ENCODE data around the gene SLC24A3. TPM values are rescaled to one million over a fixed set of nuclear protein-coding genes. Genes with fewer than 3 reads are reported as not detected.

Gene SLC24A3
- total RNA-seq, 1 experiment from 2014 or later: 46.0 TPM

DNA sequence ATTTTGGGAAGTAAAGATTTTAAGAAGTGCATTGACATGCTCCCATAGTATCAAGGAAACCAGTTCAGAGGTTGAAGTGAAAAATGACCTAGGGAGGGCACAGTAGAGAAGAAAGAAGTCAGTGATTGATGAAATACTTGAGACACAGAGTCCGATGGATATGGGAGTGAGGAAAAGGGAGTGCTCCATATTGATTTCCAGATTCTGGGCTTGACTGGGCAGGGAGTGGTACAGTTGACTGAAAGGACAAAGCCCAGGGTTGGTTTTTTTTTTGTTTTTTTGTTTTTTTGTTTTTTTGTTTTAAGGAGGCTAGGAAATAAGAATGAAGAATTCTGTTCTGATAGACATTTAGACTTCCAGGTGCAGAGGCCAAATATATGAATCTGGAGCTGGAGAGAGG is 458.9 kb downstream of the SLC24A3 start:
- Histone ChIP-seq H3K9me3 (ENCODE audit: low read depth, low read length, poor library complexity, severe bottlenecking) (no peaks in the 10 kb centered on the region), H3K4me1 (ENCODE audit: insufficient read depth, low read length, poor library complexity, severe bottlenecking) (no peaks in the 10 kb centered on the region), H3K27ac (ENCODE audit: low read depth, low read length, poor library complexity, severe bottlenecking) (no peak overlapping the region), H3K27me3 (replicated peaks; ENCODE audit: insufficient read depth, low read depth, low read length, poor library complexity) (no peaks in the 10 kb centered on the region), H3K36me3 (ENCODE audit: insufficient read depth, low read length, poor library complexity, severe bottlenecking) (peaks cover 10% of the 10 kb centered on the region), H3K4me3 (ENCODE audit: low read depth, low read length, poor library complexity, severe bottlenecking) (no peak overlapping the region)
- POLR2A ChIA-PET (ENCODE audit: low non-redundant PET): no interaction called here
- BruUV-seq (replicated peaks): no TSS peak
- TF ChIP-seq CTCF (conservative IDR thresholded peaks at IDR 0.05; ENCODE audit: low read depth, low read length): no peak
- TF ChIP-seq EZH2 (IDR thresholded peaks at IDR 0.05; ENCODE audit: borderline replicate concordance, low read depth, low read length, poor library complexity, severe bottlenecking): no peak
- CTCF ChIA-PET: no interaction called here
- DNase-seq (ENCODE audit: low spot score): no peak
- intact Hi-C loops (cut with micrococcal nuclease; ENCODE audit: unreplicated experiment): no loop called here

DNA sequence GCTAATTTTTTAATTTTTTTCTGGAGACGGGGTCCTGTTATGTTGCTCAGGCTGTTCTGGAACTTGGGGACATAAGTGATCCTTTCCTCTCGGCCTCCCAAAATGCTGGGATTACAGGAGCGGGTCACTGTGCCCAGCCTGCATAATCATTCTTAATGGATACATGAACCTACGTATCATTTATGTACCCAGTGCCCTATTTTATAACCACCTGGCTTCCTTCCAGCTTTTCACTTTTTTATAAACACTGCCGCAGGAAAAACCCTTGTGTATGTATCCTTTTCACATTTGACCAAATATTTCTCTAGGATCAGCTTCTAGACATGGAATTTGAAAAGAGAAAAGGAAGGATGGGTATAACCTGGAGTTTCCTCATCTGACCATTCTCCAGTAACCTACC is 460.1 kb downstream of the SLC24A3 start:
- BruUV-seq (replicated peaks): no TSS peak
- no peak overlapping the region for H3K4me3 ChIP-seq (ENCODE audit: low read depth, low read length, poor library complexity, severe bottlenecking)
- H3K9me3 ChIP-seq (ENCODE audit: low read depth, low read length, poor library complexity, severe bottlenecking): no peaks in the 10 kb centered on the region
- no peaks in the 10 kb centered on the region for H3K27me3 ChIP-seq (replicated peaks; ENCODE audit: insufficient read depth, low read depth, low read length, poor library complexity)
- CTCF ChIA-PET: no interaction called here
- POLR2A ChIA-PET (ENCODE audit: low non-redundant PET): no interaction called here
- DNase-seq (ENCODE audit: low spot score): no peak
- H3K27ac ChIP-seq (ENCODE audit: low read depth, low read length, poor library complexity, severe bottlenecking): no peak overlapping the region
- peaks cover 10% of the 10 kb centered on the region for H3K36me3 ChIP-seq (ENCODE audit: insufficient read depth, low read length, poor library complexity, severe bottlenecking)
- no peaks in the 10 kb centered on the region for H3K4me1 ChIP-seq (ENCODE audit: insufficient read depth, low read length, poor library complexity, severe bottlenecking)
- intact Hi-C loops (cut with micrococcal nuclease; ENCODE audit: unreplicated experiment): no loop called here
- no peak for TF ChIP-seq EZH2 (IDR thresholded peaks at IDR 0.05; ENCODE audit: borderline replicate concordance, low read depth, low read length, poor library complexity, severe bottlenecking)
- TF ChIP-seq CTCF (conservative IDR thresholded peaks at IDR 0.05; ENCODE audit: low read depth, low read length): no peak

GRCh38 chr20:19673575-19673974 is 461.1 kb downstream of the SLC24A3 start:
- no peaks in the 10 kb centered on the region for H3K9me3 ChIP-seq (ENCODE audit: low read depth, low read length, poor library complexity, severe bottlenecking)
- H3K4me1 ChIP-seq (ENCODE audit: insufficient read depth, low read length, poor library complexity, severe bottlenecking): no peaks in the 10 kb centered on the region
- no peak overlapping the region for H3K27ac ChIP-seq (ENCODE audit: low read depth, low read length, poor library complexity, severe bottlenecking)
- no TSS peak for BruUV-seq (replicated peaks)
- intact Hi-C loops (cut with micrococcal nuclease; ENCODE audit: unreplicated experiment): no loop called here
- CTCF ChIA-PET: no interaction called here
- DNase-seq (ENCODE audit: low spot score): no peak
- H3K27me3 ChIP-seq (replicated peaks; ENCODE audit: insufficient read depth, low read depth, low read length, poor library complexity): no peaks in the 10 kb centered on the region
- POLR2A ChIA-PET (ENCODE audit: low non-redundant PET): no interaction called here
- no peak overlapping the region for H3K4me3 ChIP-seq (ENCODE audit: low read depth, low read length, poor library complexity, severe bottlenecking)
- no peak for TF ChIP-seq EZH2 (IDR thresholded peaks at IDR 0.05; ENCODE audit: borderline replicate concordance, low read depth, low read length, poor library complexity, severe bottlenecking)
- TF ChIP-seq CTCF (conservative IDR thresholded peaks at IDR 0.05; ENCODE audit: low read depth, low read length): no peak
- peaks cover 6% of the 10 kb centered on the region for H3K36me3 ChIP-seq (ENCODE audit: insufficient read depth, low read length, poor library complexity, severe bottlenecking)
